GM19395 (cell line): ENCODE measurements around the gene CAB39.
A peak's percentile ranks its signal among the peaks of the same experiment; 100 is the strongest.

ENCODE experiments used
- ATAC-seq: cut with Tn5 transposase; IDR thresholded peaks from one replicate; pipeline ENCODE4 v1.9.1; 2021; ENCODE audit warnings: mild to moderate bottlenecking, moderate library complexity; ENCODE audit not compliant: unreplicated experiment

Gene CAB39

GRCh38 chr2:230712443-230713330 lies at the start of gene CAB39:
Gene CAB39, plus strand, starts transcription at chr2:230712842. Its CDS starts 47,160 bp downstream, at chr2:230760002.
- ATAC-seq, result peak; percentile 73

- ATAC-seq, result no peak
Measured at GRCh38 chr2:230664128-230664527, 48.5 kb upstream of the CAB39 start.

- no peak for ATAC-seq
Measured at GRCh38 chr2:230664844-230665243, 47.8 kb upstream of the CAB39 start.

GRCh38 chr2:230665263-230665691 lies 47.4 kb upstream of the CAB39 start:
- ATAC-seq, result no peak

GRCh38 chr2:230666446-230666845 lies 46.2 kb upstream of the CAB39 start:
- no peak for ATAC-seq

- ATAC-seq, result peak; percentile 22
Measured at GRCh38 chr2:230666885-230667712, 45.5 kb upstream of the CAB39 start.

GRCh38 chr2:230668184-230668938 lies 44.3 kb upstream of the CAB39 start:
- ATAC-seq, result peak; percentile 70

- peak; percentile 40 for ATAC-seq
Measured at GRCh38 chr2:230668939-230669303, 43.7 kb upstream of the CAB39 start.

- no peak for ATAC-seq
Measured at GRCh38 chr2:230669386-230669950, 43.2 kb upstream of the CAB39 start.

- no peak for ATAC-seq
Measured at GRCh38 chr2:230671117-230671516, 41.5 kb upstream of the CAB39 start.

- ATAC-seq, result no peak
Measured at GRCh38 chr2:230672836-230673235, 39.8 kb upstream of the CAB39 start.

- no peak for ATAC-seq
Measured at GRCh38 chr2:230674401-230674800, 38.2 kb upstream of the CAB39 start.

GRCh38 chr2:230674966-230675672 lies 37.5 kb upstream of the CAB39 start:
- no peak for ATAC-seq

GRCh38 chr2:230676546-230676945 lies 36.1 kb upstream of the CAB39 start:
- ATAC-seq, result no peak

GRCh38 chr2:230677201-230677946 lies 35.3 kb upstream of the CAB39 start:
- ATAC-seq, result no peak

GRCh38 chr2:230678018-230678417 lies 34.6 kb upstream of the CAB39 start:
- ATAC-seq, result no peak

GRCh38 chr2:230678451-230678850 lies 34.2 kb upstream of the CAB39 start:
- no peak for ATAC-seq

GRCh38 chr2:230680463-230681170 lies 32.0 kb upstream of the CAB39 start:
- ATAC-seq, result no peak

- ATAC-seq, result no peak
Measured at GRCh38 chr2:230681171-230681545, 31.5 kb upstream of the CAB39 start.
